ENCODE results near the gene SCART1. TPM values are rescaled to one million over a fixed set of nuclear protein-coding genes. Genes with fewer than 3 reads are reported as not detected.

The SCART1 gene
- total RNA-seq, 1 experiment from 2014 or later, result 0.50 TPM

- no peaks in the 10 kb centered on the region for H3K23me2 ChIP-seq (ENCODE audit: insufficient read length, low read depth, low read length, poor library complexity, severe bottlenecking)
- H3K79me1 ChIP-seq (ENCODE audit: insufficient read depth, low read depth, low read length, poor library complexity, severe bottlenecking), result no peaks in the 10 kb centered on the region
- H3K4me1 ChIP-seq (ENCODE audit: insufficient read depth, low read length), result no peaks in the 10 kb centered on the region
- no peak overlapping the region for H4K91ac ChIP-seq (ENCODE audit: insufficient read length, low read depth, low read length)
- TF ChIP-seq CTCF (conservative IDR thresholded peaks at IDR 0.05), result no peak
- peaks cover 62% of the 10 kb centered on the region for H3K9me3 ChIP-seq (ENCODE audit: control insufficient read depth, low read depth, low read length)
- no peak overlapping the region for H3K23ac ChIP-seq (ENCODE audit: insufficient read length, low read depth, low read length)
- Mint-ChIP-seq H3K36me3 (ENCODE audit: insufficient read depth in 1 of 3, low read depth in 3 of 3) (peaks cover 7 to 17% (median 9%) of the 10 kb centered on the region in 3 experiments; a peak in 6 of 7 replicates), H3K9me3 (peaks cover 58 to 63% of the 10 kb centered on the region in 2 experiments), H3K27ac (no peak overlapping the region), H3K4me3 (no peak overlapping the region), H3K4me1 (no peaks in the 10 kb centered on the region), H3K27me3 (ENCODE audit: low read depth) (no peaks in the 10 kb centered on the region)
- H4K20me1 ChIP-seq (ENCODE audit: control insufficient read depth, insufficient read depth, insufficient read length), result no peaks in the 10 kb centered on the region
- no peak overlapping the region for H3K4ac ChIP-seq (ENCODE audit: low read depth, low read length)
- no peak overlapping the region for H3K27ac ChIP-seq (ENCODE audit: insufficient read length, low read depth, low read length)
- no peak overlapping the region for H3K18ac ChIP-seq (ENCODE audit: insufficient read length, low read depth, low read length)
- no CpG with 5 or more reads among the region's 5 CpGs for WGBS (ENCODE audit: extremely low coverage, insufficient read length, low lambda C conversion rate)
- H3K27me3 ChIP-seq (ENCODE audit: insufficient read depth, low read length), result no peaks in the 10 kb centered on the region
- no peak overlapping the region for H4K8ac ChIP-seq (replicated peaks; ENCODE audit: insufficient read length, low read depth, low read length)
- no peak overlapping the region for H3K4me2 ChIP-seq (ENCODE audit: insufficient read depth, insufficient read length, low read length)
- no peak overlapping the region for H3T11ph ChIP-seq (ENCODE audit: low read length)
- no peak overlapping the region for H2BK120ac ChIP-seq (ENCODE audit: low read depth, low read length, poor library complexity, severe bottlenecking)
- no peak overlapping the region for H2AK5ac ChIP-seq (ENCODE audit: insufficient read length, low read length)
- DNase-seq, result no peak
- no peak overlapping the region for H3K14ac ChIP-seq (ENCODE audit: insufficient read depth, low read length)
- no peak overlapping the region for H2BK12ac ChIP-seq (ENCODE audit: insufficient read length, low read depth, low read length)
- no peak overlapping the region for H2BK20ac ChIP-seq (ENCODE audit: low read depth, low read length, poor library complexity, severe bottlenecking)
- H2BK15ac ChIP-seq (ENCODE audit: low read depth, low read length), result no peak overlapping the region
- H3K56ac ChIP-seq (ENCODE audit: insufficient read length, low read depth, low read length), result no peak overlapping the region
- H2BK5ac ChIP-seq (ENCODE audit: insufficient read length, low read length), result no peak overlapping the region
- no peak overlapping the region for H4K5ac ChIP-seq (ENCODE audit: insufficient read length, low read depth, low read length)
- no peak overlapping the region for H2AFZ ChIP-seq (ENCODE audit: low read length)
- H3K9ac ChIP-seq (ENCODE audit: extremely low read depth, insufficient read length, low read length), result no peak overlapping the region
- H3K79me2 ChIP-seq (ENCODE audit: insufficient read depth, low read length), result no peaks in the 10 kb centered on the region
Measured at GRCh38 chr10:133475425-133475734, 21.6 kb downstream of the SCART1 start.

Data from H9 (cell line).